Sigmoid colon (tissue), 7 donors: ENCODE data around the gene ZNF740. TPM values are rescaled to one million over a fixed set of nuclear protein-coding genes. Genes with fewer than 3 reads are reported as not detected.
"Not testable (repeated sequence)": the region's sequence is repeated elsewhere in the genome, so short reads cannot be mapped to it uniquely, and the experiment has no call there.

Experiments
- DNase-seq: peaks from one replicate; pipeline ENCODE4 v3.0.0-alpha.2; 2019
- H3K27ac ChIP-seq, 4 donors: fragments of 200-600 bp; sonication (generic); one replicate each; pipeline ENCODE4 v1.5.1; 2016 to 2019; ENCODE audit warnings: mild to moderate bottlenecking in 1 of 4
- H3K27me3 ChIP-seq, 3 donors: fragments of 200-600 bp; sonication (generic); one replicate each; pipeline ENCODE4 v1.5.1; 2019; ENCODE audit warnings: mild to moderate bottlenecking in 1 of 3
- H3K36me3 ChIP-seq, 4 donors: fragments of 200-600 bp; sonication (generic); one replicate each; pipeline ENCODE4 v1.5.1; 2016 to 2019
- H3K4me1 ChIP-seq, 4 donors: fragments of 200-600 bp; sonication (generic); one replicate each; pipeline ENCODE4 v1.5.1; 2017 to 2019
- H3K4me3 ChIP-seq, 4 donors: fragments of 200-600 bp; sonication (generic); one replicate each; pipeline ENCODE4 v1.5.1; 2017 to 2019; ENCODE audit warnings: mild to moderate bottlenecking in 2 of 4, moderate library complexity in 1 of 4
- H3K9me3 ChIP-seq, 4 donors: fragments of 200-600 bp in 3 of 4; sonication (generic) in 3 of 4; one replicate each; pipeline versions ENCODE4 v1.5.1 to v1.6.1; 2013 to 2019
- CTCF ChIP-seq, 4 experiments: fragments of 450-650 bp in 3 of 4; fragments of 200-600 bp in 1 of 4; IDR thresholded peaks; one replicate each; pipeline ENCODE4 v1.5.1; 2016 to 2019; ENCODE audit warnings: antibody characterized with exemption in 4 of 4, mild to moderate bottlenecking in 3 of 4, moderate library complexity in 2 of 4
- EP300 ChIP-seq, 4 donors: sonication (generic); formaldehyde crosslinking; IDR thresholded peaks; one replicate each; pipeline ENCODE4 v1.6.1; 2017; ENCODE audit warnings: antibody characterized with exemption in 4 of 4
- POLR2A ChIP-seq, 2 donors: fragments of 450-650 bp; IDR thresholded peaks; one replicate each; pipeline ENCODE4 v1.6.1; 2016; ENCODE audit warnings: antibody characterized with exemption in 2 of 2, mild to moderate bottlenecking in 2 of 2, moderate library complexity in 2 of 2
- POLR2AphosphoS5 ChIP-seq, 4 donors: sonication (generic); formaldehyde crosslinking; IDR thresholded peaks; one replicate each; pipeline ENCODE4 v1.6.1; 2017; ENCODE audit warnings: antibody characterized with exemption in 4 of 4
- WGBS, 2 donors: extraction: QIAGEN DNeasy Blood & Tissue Kit; methylation state at CpG; one replicate each; pipeline ENCODE4 v1.1.7; 2013; 5-methylcytosine and 5-hydroxymethylcytosine counted together
- intact Hi-C: fragments of 100-400 bp; cut with DNase I; formaldehyde crosslinking; loops from one replicate; pipeline ENCODE4 v1.15.1; 2023
- polyA plus RNA-seq, 3 donors: library from polyadenylated mRNA; stranded (reverse); fragments of 200-250 nt; gene quantifications; one replicate each; pipeline ENCODE4 v1.2.3, GENCODE V29; 2013
- total RNA-seq, 4 donors: library from RNA; depleted of rRNA; stranded (reverse); fragments of >200 nt; gene quantifications; one replicate each; pipeline ENCODE4 v1.1.0, GENCODE V29; 2016
- donor health status: healthy with polysubstance abuse.
- donor health status: Bipolar disorder and iron deficiency.
- donor health status: healthy.

ZNF740 gene
- total and polyA plus RNA-seq, 7 donors, result 2.3 to 16.6 (median 12.0) TPM

GRCh38 chr12:53200458-53201176 is 20.1 kb downstream of the ZNF740 start:
- intact Hi-C loops, result no loop called here
- no peak overlapping the region for H3K27ac ChIP-seq
- H3K27me3 ChIP-seq, result no peaks in the 10 kb centered on the region
- peaks cover 0 to 12% (median 10%) of the 10 kb centered on the region in 4 donors for H3K4me1 ChIP-seq
- H3K9me3 ChIP-seq, result no peaks in the 10 kb centered on the region
- peak; percentile 41 for DNase-seq
- no peak overlapping the region for H3K4me3 ChIP-seq
- H3K36me3 ChIP-seq, result no peaks in the 10 kb centered on the region
- no peak for TF ChIP-seq EP300 (IDR thresholded peaks at IDR 0.05)
- TF ChIP-seq POLR2AphosphoS5 (IDR thresholded peaks at IDR 0.05), result no peak
- TF ChIP-seq POLR2A (IDR thresholded peaks at IDR 0.05), result no peak
- TF ChIP-seq CTCF (IDR thresholded peaks at IDR 0.05), result no peak
- 50 to 75% methylated on average over 10 of the region's 10 CpGs for whole genome bisulfite sequencing, 2 donors

GRCh38 chr12:53201177-53201541 is 20.6 kb downstream of the ZNF740 start:
- WGBS, 2 donors, result 46 to 81% methylated on average over 1 of the region's 1 CpG
- intact Hi-C loops, result no loop called here

GRCh38 chr12:53201639-53202038 is 21.1 kb downstream of the ZNF740 start:
- Histone ChIP-seq H3K27ac (no peak overlapping the region), H3K4me3 (no peak overlapping the region), H3K9me3 (no peaks in the 10 kb centered on the region), H3K27me3 (no peaks in the 10 kb centered on the region), H3K4me1 (peaks cover 0 to 12% (median 10%) of the 10 kb centered on the region in 4 donors), H3K36me3 (no peaks in the 10 kb centered on the region)
- intact Hi-C loops, result no loop called here
- TF ChIP-seq POLR2A (IDR thresholded peaks at IDR 0.05) (no peak), POLR2AphosphoS5 (IDR thresholded peaks at IDR 0.05) (no peak), CTCF (IDR thresholded peaks at IDR 0.05) (no peak), EP300 (IDR thresholded peaks at IDR 0.05) (no peak)
- DNase-seq, result no peak
- WGBS, 2 donors, result 74 to 79% methylated on average over 4 of the region's 4 CpGs

More at GRCh38 chr12:53201177-53201541, 20.6 kb downstream of the ZNF740 start:
- H3K9me3 ChIP-seq, result no peaks in the 10 kb centered on the region
- no peak for DNase-seq
- H3K4me3 ChIP-seq, result no peak overlapping the region
- peaks cover 0 to 12% (median 10%) of the 10 kb centered on the region in 4 donors for H3K4me1 ChIP-seq
- no peaks in the 10 kb centered on the region for H3K36me3 ChIP-seq
- no peaks in the 10 kb centered on the region for H3K27me3 ChIP-seq
- TF ChIP-seq EP300 (IDR thresholded peaks at IDR 0.05) (no peak), POLR2AphosphoS5 (IDR thresholded peaks at IDR 0.05) (no peak), POLR2A (IDR thresholded peaks at IDR 0.05) (no peak), CTCF (IDR thresholded peaks at IDR 0.05) (no peak)
- H3K27ac ChIP-seq, result no peak overlapping the region

- H3K27ac ChIP-seq, H3K27me3 ChIP-seq, intact Hi-C loops, H3K4me3 ChIP-seq, H3K9me3 ChIP-seq, DNase-seq, H3K36me3 ChIP-seq: not testable (repeated sequence)
- peaks cover 0 to 10% (median 8%) of the 10 kb centered on the region in 4 donors for H3K4me1 ChIP-seq
- 86 to 89% methylated on average over 7 of the region's 7 CpGs for WGBS, 2 donors
Observed at GRCh38 chr12:53202316-53202715, 21.8 kb downstream of the ZNF740 start.

GRCh38 chr12:53204351-53204750 is 23.8 kb downstream of the ZNF740 start:
- intact Hi-C loops, result no loop called here
- H3K4me3 ChIP-seq, result no peak overlapping the region
- no peak for DNase-seq
- H3K27ac ChIP-seq, result no peak overlapping the region
- no peaks in the 10 kb centered on the region for H3K36me3 ChIP-seq
- 83 to 98% methylated on average over 1 of the region's 1 CpG for WGBS, 2 donors
- TF ChIP-seq CTCF (IDR thresholded peaks at IDR 0.05) (no peak), POLR2A (IDR thresholded peaks at IDR 0.05) (no peak), POLR2AphosphoS5 (IDR thresholded peaks at IDR 0.05) (no peak), EP300 (IDR thresholded peaks at IDR 0.05) (no peak)
- no peaks in the 10 kb centered on the region for H3K27me3 ChIP-seq
- H3K4me1 ChIP-seq, result peaks cover 0 to 16% (median 10%) of the 10 kb centered on the region in 4 donors
- H3K9me3 ChIP-seq, result no peaks in the 10 kb centered on the region
